Subcutaneous abdominal adipose tissue (tissue), 5 donors: ENCODE data around the gene PSMC1.

Experiments used
- H3K27ac ChIP-seq: one replicate; pipeline ENCODE4 v1.7.0; 2013; ENCODE audit warnings: low read depth, mild to moderate bottlenecking, inconsistent platforms, low read length, moderate library complexity
- H3K27me3 ChIP-seq, 5 donors: one replicate each; pipeline ENCODE4 v1.7.0; 2013; ENCODE audit warnings: low read length in 5 of 5, inconsistent platforms in 1 of 5; ENCODE audit not compliant: control insufficient read depth in 5 of 5, insufficient read depth in 4 of 5
- H3K36me3 ChIP-seq, 5 donors: one replicate each; pipeline ENCODE4 v1.7.0; 2013; ENCODE audit warnings: low read length in 5 of 5; ENCODE audit not compliant: control insufficient read depth in 5 of 5, insufficient read depth in 5 of 5
- H3K4me1 ChIP-seq, 5 donors: one replicate each; pipeline ENCODE4 v1.7.0; 2013; ENCODE audit warnings: low read length in 5 of 5, mild to moderate bottlenecking in 3 of 5, moderate library complexity in 1 of 5; ENCODE audit not compliant: control insufficient read depth in 5 of 5, insufficient read depth in 5 of 5
- H3K4me3 ChIP-seq, 5 donors: one replicate each; pipeline ENCODE4 v1.7.0; 2013; ENCODE audit warnings: low read length in 5 of 5, low read depth in 1 of 5
- H3K9ac ChIP-seq, 5 donors: one replicate each; pipeline ENCODE4 v1.7.0; 2013; ENCODE audit warnings: low read length in 5 of 5, mild to moderate bottlenecking in 4 of 5, moderate library complexity in 3 of 5
- H3K9me3 ChIP-seq, 5 donors: one replicate each; pipeline ENCODE4 v1.7.0; 2013; ENCODE audit warnings: low read length in 5 of 5; ENCODE audit not compliant: control insufficient read depth in 5 of 5
- donor health status: healthy.
- donor health status: healthy.
- donor health status: healthy.
- donor health status: healthy.
- donor health status: healthy.

PSMC1 gene

DNA sequence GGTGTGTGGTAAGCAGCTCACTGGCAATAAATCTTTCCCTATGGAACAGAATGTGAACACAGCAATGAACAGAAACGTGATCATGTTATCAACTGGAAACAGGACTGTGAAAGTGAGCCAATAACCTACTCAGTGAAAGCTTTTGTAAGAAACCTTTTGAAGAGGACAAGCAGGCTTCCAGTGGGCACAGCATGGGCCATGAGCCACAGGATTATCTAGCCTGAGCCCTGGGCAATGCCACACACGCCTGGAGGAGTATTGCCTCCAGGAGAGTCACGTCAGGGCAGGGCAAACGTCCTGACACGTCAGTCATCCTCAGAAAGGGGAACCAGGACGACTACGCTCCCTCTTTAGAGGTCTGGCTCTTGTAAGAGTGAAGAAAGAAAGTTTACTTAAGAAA is 43.1 kb downstream of the PSMC1 start:
- H3K27ac ChIP-seq: no peak overlapping the region
- peaks cover 18 to 51% (median 45%) of the 10 kb centered on the region in 5 donors for H3K36me3 ChIP-seq
- peaks cover 0 to 4% (median 4%) of the 10 kb centered on the region in 5 donors for H3K4me1 ChIP-seq
- H3K9me3 ChIP-seq: no peaks in the 10 kb centered on the region
- no peaks in the 10 kb centered on the region for H3K27me3 ChIP-seq
- H3K4me3 ChIP-seq: no peak overlapping the region
- H3K9ac ChIP-seq: no peak overlapping the region

DNA sequence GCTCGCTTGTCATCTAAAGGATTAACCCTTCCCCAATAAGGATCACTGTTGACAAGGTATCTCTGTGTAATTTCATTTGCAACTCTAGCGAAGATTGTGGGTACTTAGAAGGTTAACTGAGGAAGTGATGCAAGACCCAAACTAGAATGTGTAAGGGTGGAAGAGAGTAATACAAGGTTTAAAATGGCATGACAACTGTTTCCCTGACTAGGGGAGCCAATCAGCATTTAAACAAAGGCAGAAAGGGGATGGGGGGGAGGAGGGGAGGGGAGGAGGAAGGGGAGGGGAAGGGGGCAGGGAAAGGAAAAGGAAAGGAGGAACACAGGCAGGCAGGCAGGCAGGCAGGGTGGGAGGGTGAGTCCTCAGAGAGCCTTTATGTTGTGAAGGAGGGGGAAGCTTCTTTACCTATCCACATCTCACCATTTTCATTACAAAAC is 44.3 kb downstream of the PSMC1 start:
- no peak overlapping the region for H3K9ac ChIP-seq
- H3K9me3 ChIP-seq: no peaks in the 10 kb centered on the region
- no peak overlapping the region for H3K27ac ChIP-seq
- no peak overlapping the region for H3K4me3 ChIP-seq
- peaks cover 0 to 4% (median 4%) of the 10 kb centered on the region in 5 donors for H3K4me1 ChIP-seq
- peaks cover 27 to 54% (median 45%) of the 10 kb centered on the region in 5 donors for H3K36me3 ChIP-seq
- H3K27me3 ChIP-seq: no peaks in the 10 kb centered on the region

GRCh38 chr14:90301122-90301521 is 44.8 kb downstream of the PSMC1 start:
- H3K9me3 ChIP-seq: no peaks in the 10 kb centered on the region
- no peak overlapping the region for H3K27ac ChIP-seq
- peaks cover 23 to 57% (median 45%) of the 10 kb centered on the region in 5 donors for H3K36me3 ChIP-seq
- H3K9ac ChIP-seq: no peak overlapping the region
- H3K4me1 ChIP-seq: peaks cover 0 to 4% (median 4%) of the 10 kb centered on the region in 5 donors
- H3K4me3 ChIP-seq: no peak overlapping the region
- H3K27me3 ChIP-seq: no peaks in the 10 kb centered on the region

- no peak overlapping the region for H3K27ac ChIP-seq
- H3K9me3 ChIP-seq: no peaks in the 10 kb centered on the region
- no peak overlapping the region for H3K9ac ChIP-seq
- H3K4me3 ChIP-seq: no peak overlapping the region
- peaks cover 22 to 52% (median 39%) of the 10 kb centered on the region in 5 donors for H3K36me3 ChIP-seq
- H3K27me3 ChIP-seq: no peaks in the 10 kb centered on the region
- H3K4me1 ChIP-seq: peaks cover 0 to 4% (median 4%) of the 10 kb centered on the region in 5 donors
Observed at GRCh38 chr14:90301668-90302090, 45.3 kb downstream of the PSMC1 start.

GRCh38 chr14:90302529-90303303 is 46.4 kb downstream of the PSMC1 start:
- Histone ChIP-seq H3K36me3 (peaks cover 22 to 47% (median 40%) of the 10 kb centered on the region in 5 donors), H3K27me3 (no peaks in the 10 kb centered on the region), H3K27ac (no peak overlapping the region), H3K9ac (no peak overlapping the region), H3K4me1 (peaks cover 0 to 4% (median 4%) of the 10 kb centered on the region in 5 donors), H3K4me3 (no peak overlapping the region), H3K9me3 (no peaks in the 10 kb centered on the region)

DNA sequence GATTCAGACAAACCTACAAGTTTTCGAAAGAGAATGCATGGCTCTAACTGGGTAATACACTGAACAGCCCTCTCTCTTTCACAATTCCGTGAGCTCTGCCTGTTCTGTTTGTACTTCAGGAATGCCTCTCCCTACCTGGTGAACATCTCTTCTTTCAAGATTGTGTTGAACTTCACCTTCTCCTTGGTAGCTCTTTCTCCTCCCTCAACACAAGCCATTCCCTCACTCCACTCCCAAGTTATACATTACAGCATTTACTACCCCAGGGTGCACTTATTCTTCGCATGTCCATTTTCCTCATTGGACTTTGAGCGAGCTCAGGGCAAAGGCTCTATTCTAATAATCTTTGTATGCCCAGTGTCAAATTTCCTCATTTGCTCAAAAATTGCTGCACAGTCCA is 47.1 kb downstream of the PSMC1 start:
- Histone ChIP-seq H3K27ac (no peak overlapping the region), H3K9ac (no peak overlapping the region), H3K27me3 (no peaks in the 10 kb centered on the region), H3K36me3 (peaks cover 25 to 49% (median 37%) of the 10 kb centered on the region in 5 donors), H3K4me1 (peaks cover 0 to 4% (median 4%) of the 10 kb centered on the region in 5 donors), H3K4me3 (no peak overlapping the region), H3K9me3 (no peaks in the 10 kb centered on the region)

DNA sequence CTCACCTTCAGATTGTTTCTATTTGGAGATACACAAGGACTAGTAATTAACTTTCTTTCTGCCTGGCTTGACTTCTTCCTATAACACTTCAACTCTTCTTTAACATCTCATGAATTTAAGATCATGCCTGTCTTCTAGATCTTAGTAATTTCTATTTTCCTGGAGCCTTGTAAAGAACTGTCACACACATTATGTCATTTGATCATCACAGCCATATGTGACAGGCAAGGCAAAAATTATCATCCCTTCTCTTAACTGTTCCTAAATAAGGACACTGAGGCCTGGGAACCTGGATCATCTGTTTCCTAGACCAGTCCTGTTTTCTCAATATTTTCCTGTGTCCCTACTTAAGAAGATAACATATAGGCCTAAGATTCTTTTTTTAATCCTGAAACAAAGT is 48.1 kb downstream of the PSMC1 start:
- Histone ChIP-seq H3K27ac (no peak overlapping the region), H3K9ac (no peak overlapping the region), H3K4me1 (peaks cover 0 to 4% (median 4%) of the 10 kb centered on the region in 5 donors), H3K27me3 (no peaks in the 10 kb centered on the region), H3K9me3 (no peaks in the 10 kb centered on the region), H3K36me3 (peaks cover 27 to 50% (median 42%) of the 10 kb centered on the region in 5 donors), H3K4me3 (no peak overlapping the region)

DNA sequence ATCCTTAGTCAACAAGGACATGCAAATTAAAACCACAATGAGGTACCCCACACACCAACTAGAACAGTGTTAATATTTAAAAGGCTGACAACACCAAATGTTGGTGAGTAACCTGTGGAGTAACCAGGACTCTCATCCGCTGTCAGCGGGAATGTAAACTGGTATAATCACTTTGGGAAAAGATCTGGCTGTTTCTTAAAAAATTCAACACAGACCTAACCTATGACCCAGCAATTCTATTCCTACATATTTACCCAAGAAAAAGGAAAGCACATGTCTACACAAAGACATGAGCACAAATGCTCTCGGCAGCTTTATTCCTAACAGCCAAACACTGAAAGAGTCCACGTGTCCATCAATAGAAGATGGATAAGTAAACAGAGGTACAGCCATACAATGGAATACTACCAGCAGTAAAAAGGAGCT is 48.8 kb downstream of the PSMC1 start:
- Histone ChIP-seq H3K4me3 (no peak overlapping the region), H3K27ac (no peak overlapping the region), H3K4me1 (peaks cover 0 to 4% (median 4%) of the 10 kb centered on the region in 5 donors), H3K9ac (no peak overlapping the region), H3K36me3 (peaks cover 33 to 56% (median 47%) of the 10 kb centered on the region in 5 donors), H3K9me3 (no peaks in the 10 kb centered on the region), H3K27me3 (no peaks in the 10 kb centered on the region)

DNA sequence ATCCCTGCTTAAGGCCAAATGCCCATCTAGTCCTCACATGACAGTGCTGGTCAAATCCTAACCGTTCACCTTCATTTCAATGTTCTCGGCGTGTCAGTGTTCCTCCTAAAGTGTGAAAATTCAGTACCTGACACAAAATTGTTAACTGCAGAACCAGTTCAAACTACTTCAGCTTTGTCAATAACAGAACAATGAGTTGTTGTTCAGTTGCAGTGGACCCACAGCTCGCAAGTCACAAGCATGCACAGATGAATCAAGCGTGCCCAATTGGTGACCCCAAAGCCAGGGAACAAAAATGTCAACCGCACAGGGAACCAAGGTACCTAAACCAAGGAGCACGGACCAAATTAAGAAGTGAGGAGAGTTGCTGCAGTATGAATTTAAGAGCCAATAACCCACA is 52.2 kb downstream of the PSMC1 start:
- H3K27me3 ChIP-seq: no peaks in the 10 kb centered on the region
- peaks cover 40 to 68% (median 56%) of the 10 kb centered on the region in 5 donors for H3K36me3 ChIP-seq
- H3K4me1 ChIP-seq: no peaks in the 10 kb centered on the region
- no peak overlapping the region for H3K4me3 ChIP-seq
- no peak overlapping the region for H3K9ac ChIP-seq
- H3K27ac ChIP-seq: no peak overlapping the region
- H3K9me3 ChIP-seq: no peaks in the 10 kb centered on the region

- no peak overlapping the region for H3K9ac ChIP-seq
- H3K27ac ChIP-seq: no peak overlapping the region
- no peaks in the 10 kb centered on the region for H3K4me1 ChIP-seq
- H3K36me3 ChIP-seq: peaks cover 29 to 39% (median 37%) of the 10 kb centered on the region in 5 donors
- no peak overlapping the region for H3K4me3 ChIP-seq
- no peaks in the 10 kb centered on the region for H3K27me3 ChIP-seq
- H3K9me3 ChIP-seq: no peaks in the 10 kb centered on the region
Observed at GRCh38 chr14:90317286-90317685, 60.9 kb downstream of the PSMC1 start.
